Activated CD4-positive, alpha-beta memory T cell treated with anti-CD3 and anti-CD28 coated beads for 36 hours (primary cell): ENCODE measurements around the gene ENTPD8. TPM values are rescaled to one million over a fixed set of nuclear protein-coding genes. Genes with fewer than 3 reads are reported as not detected.
A peak's percentile ranks its signal among the peaks of the same experiment; 100 is the strongest.
"Not testable (repeated sequence)": the region's sequence is repeated elsewhere in the genome, so short reads cannot be mapped to it uniquely, and the experiment has no call there.

Source experiments
- CTCF ChIA-PET: fragments of 350-600 bp; sonication (Branson Sonifier 250); formaldehyde crosslinking; loops from one replicate; lab custom pipeline; 2021; ENCODE audit warnings: antibody characterized with exemption, inconsistent platforms; lab: Charles Lee
- POLR2A ChIA-PET: fragments of 350-600 bp; sonication (Branson Sonifier 250); formaldehyde crosslinking; loops from one replicate; lab custom pipeline; 2021; ENCODE audit warnings: antibody characterized with exemption; lab: Charles Lee
- DNase-seq: peaks from one replicate; pipeline ENCODE4 v3.0.0-alpha.2; 2020
- H3K27ac Mint-ChIP-seq: one replicate; pipeline ENCODE4 v1.8.0; 2021; ENCODE audit warnings: mixed read lengths
- H3K27me3 Mint-ChIP-seq: one replicate; pipeline ENCODE4 v1.8.0; 2021; ENCODE audit warnings: mixed read lengths
- H3K36me3 Mint-ChIP-seq: one replicate; pipeline ENCODE4 v1.8.0; 2021; ENCODE audit warnings: mixed read lengths
- H3K4me1 Mint-ChIP-seq: one replicate; pipeline ENCODE4 v1.8.0; 2021; ENCODE audit warnings: low read depth, mixed read lengths
- H3K4me3 Mint-ChIP-seq: one replicate; pipeline ENCODE4 v1.8.0; 2021; ENCODE audit warnings: mild to moderate bottlenecking, mixed read lengths
- H3K9me3 Mint-ChIP-seq: one replicate; pipeline ENCODE4 v1.8.0; 2021; ENCODE audit warnings: mixed read lengths
- intact Hi-C: fragments of 100-400 bp; cut with micrococcal nuclease; formaldehyde crosslinking; loops from one replicate; pipeline ENCODE4 v1.15.1; 2023
- total RNA-seq, 2 experiments: library from RNA; stranded (reverse); gene quantifications; one replicate each; pipeline ENCODE4 v1.2.3, GENCODE V29; 2021

Gene ENTPD8
- total RNA-seq, 2 experiments from 2014 or later = not detected

- Mint-ChIP-seq H3K27ac (no peak overlapping the region), H3K27me3 (no peaks in the 10 kb centered on the region), H3K4me3 (peak overlapping the region; percentile 41), H3K36me3 (peaks cover 5% of the 10 kb centered on the region), H3K4me1 (peaks cover 22% of the 10 kb centered on the region), H3K9me3 (no peaks in the 10 kb centered on the region)
- CTCF ChIA-PET = no interaction called here
- POLR2A ChIA-PET = interaction anchor here (1.2 kb wide), 1 partner anchor 32 kb away, joined by 4 read pairs; the partner anchor contains the start of genes EXD3 and NOXA1
- intact Hi-C loops = no loop called here
- no peak for DNase-seq
These were observed 13.6 kb upstream of the ENTPD8 start for GRCh38 chr9:137454597-137455358.

- H3K4me3 Mint-ChIP-seq = peak overlapping the region; percentile 41
- CTCF ChIA-PET = no interaction called here
- peaks cover 19% of the 10 kb centered on the region for H3K4me1 Mint-ChIP-seq
- no peaks in the 10 kb centered on the region for H3K27me3 Mint-ChIP-seq
- intact Hi-C loops = no loop called here
- peaks cover 7% of the 10 kb centered on the region for H3K36me3 Mint-ChIP-seq
- no peak overlapping the region for H3K27ac Mint-ChIP-seq
- DNase-seq = peak; percentile 58
- POLR2A ChIA-PET = interaction anchor here (1.2 kb wide), 1 partner anchor 31 kb away, joined by 4 read pairs; the partner anchor contains the start of genes EXD3 and NOXA1
- H3K9me3 Mint-ChIP-seq = no peaks in the 10 kb centered on the region
These were observed 13.0 kb upstream of the ENTPD8 start for GRCh38 chr9:137454145-137454596.

- Mint-ChIP-seq H3K27me3 (no peaks in the 10 kb centered on the region), H3K27ac (no peak overlapping the region), H3K4me3 (no peak overlapping the region), H3K9me3 (no peaks in the 10 kb centered on the region), H3K36me3 (peaks cover 7% of the 10 kb centered on the region), H3K4me1 (peaks cover 19% of the 10 kb centered on the region)
- intact Hi-C loops = no loop called here
- DNase-seq = peak; percentile 73
- POLR2A ChIA-PET = interaction anchor here (1.2 kb wide), 1 partner anchor 31 kb away, joined by 4 read pairs; the partner anchor contains the start of genes EXD3 and NOXA1
- CTCF ChIA-PET = interaction anchor here (1.2 kb wide), 1 partner anchor 31 kb away, joined by 5 read pairs; the partner anchor contains the start of genes EXD3 and NOXA1
These were observed 12.5 kb upstream of the ENTPD8 start for GRCh38 chr9:137453643-137454081.

GRCh38 chr9:137452761-137453642, 11.8 kb upstream of the ENTPD8 start:
- Mint-ChIP-seq H3K36me3 (peaks cover 7% of the 10 kb centered on the region), H3K4me3 (no peak overlapping the region), H3K27ac (no peak overlapping the region), H3K4me1 (peaks cover 19% of the 10 kb centered on the region), H3K9me3 (no peaks in the 10 kb centered on the region), H3K27me3 (no peaks in the 10 kb centered on the region)
- ChIA-PET POLR2A (interaction anchor here (0.6 kb wide), 1 partner anchor 168 kb away, joined by 4 read pairs; no protein-coding TSS in a partner anchor), CTCF (interaction anchor here (1.2 kb wide), 1 partner anchor 30 kb away, joined by 5 read pairs; the partner anchor contains the start of genes EXD3 and NOXA1)
- intact Hi-C loops = no loop called here
- DNase-seq = no peak

GRCh38 chr9:137452006-137452760, 11.0 kb upstream of the ENTPD8 start:
- no peak overlapping the region for H3K27ac Mint-ChIP-seq
- intact Hi-C loops = no loop called here
- ChIA-PET POLR2A (no interaction called here), CTCF (interaction anchor here (1.2 kb wide), 1 partner anchor 29 kb away, joined by 5 read pairs; the partner anchor contains the start of genes EXD3 and NOXA1)
- H3K36me3 Mint-ChIP-seq = peaks cover 7% of the 10 kb centered on the region
- no peaks in the 10 kb centered on the region for H3K9me3 Mint-ChIP-seq
- H3K27me3 Mint-ChIP-seq = no peaks in the 10 kb centered on the region
- H3K4me1 Mint-ChIP-seq = peaks cover 19% of the 10 kb centered on the region
- no peak overlapping the region for H3K4me3 Mint-ChIP-seq
- no peak for DNase-seq

- H3K4me3 Mint-ChIP-seq, H3K27ac Mint-ChIP-seq, intact Hi-C loops, H3K36me3 Mint-ChIP-seq, H3K9me3 Mint-ChIP-seq, H3K27me3 Mint-ChIP-seq, DNase-seq, POLR2A ChIA-PET, CTCF ChIA-PET: not testable (repeated sequence)
- H3K4me1 Mint-ChIP-seq = peaks cover 19% of the 10 kb centered on the region
These were observed 10.3 kb upstream of the ENTPD8 start for GRCh38 chr9:137451264-137452005.

- intact Hi-C loops, H3K9me3 Mint-ChIP-seq, H3K27ac Mint-ChIP-seq, CTCF ChIA-PET, H3K27me3 Mint-ChIP-seq, H3K36me3 Mint-ChIP-seq, DNase-seq, POLR2A ChIA-PET, H3K4me3 Mint-ChIP-seq: not testable (repeated sequence)
- peaks cover 17% of the 10 kb centered on the region for H3K4me1 Mint-ChIP-seq
These were observed 9.5 kb upstream of the ENTPD8 start for GRCh38 chr9:137450539-137451222.

- ChIA-PET CTCF (no interaction called here), POLR2A (interaction anchor here (0.5 kb wide), 1 partner anchor 11 kb away, joined by 3 read pairs; no protein-coding TSS in a partner anchor)
- H3K4me1 Mint-ChIP-seq = peaks cover 23% of the 10 kb centered on the region
- DNase-seq = peak; percentile 42
- H3K9me3 Mint-ChIP-seq = no peaks in the 10 kb centered on the region
- intact Hi-C loops = no loop called here
- H3K27ac Mint-ChIP-seq = no peak overlapping the region
- H3K27me3 Mint-ChIP-seq = no peaks in the 10 kb centered on the region
- H3K36me3 Mint-ChIP-seq = peaks cover 7% of the 10 kb centered on the region
- no peak overlapping the region for H3K4me3 Mint-ChIP-seq
These were observed 8.9 kb upstream of the ENTPD8 start for GRCh38 chr9:137449931-137450538.

- no peaks in the 10 kb centered on the region for H3K9me3 Mint-ChIP-seq
- ChIA-PET POLR2A (no interaction called here), CTCF (no interaction called here)
- peaks cover 6% of the 10 kb centered on the region for H3K36me3 Mint-ChIP-seq
- DNase-seq = no peak
- H3K4me3 Mint-ChIP-seq = no peak overlapping the region
- intact Hi-C loops = no loop called here
- peaks cover 18% of the 10 kb centered on the region for H3K4me1 Mint-ChIP-seq
- no peaks in the 10 kb centered on the region for H3K27me3 Mint-ChIP-seq
- H3K27ac Mint-ChIP-seq = no peak overlapping the region
These were observed 8.1 kb upstream of the ENTPD8 start for GRCh38 chr9:137449081-137449844.

GRCh38 chr9:137448602-137448962, 7.4 kb upstream of the ENTPD8 start:
- CTCF ChIA-PET = interaction anchor here (1.3 kb wide), 1 partner anchor 146 kb away, joined by 3 read pairs; the partner anchor contains the start of gene NRARP
- peaks cover 15% of the 10 kb centered on the region for H3K4me1 Mint-ChIP-seq
- no peaks in the 10 kb centered on the region for H3K27me3 Mint-ChIP-seq
- POLR2A ChIA-PET = no interaction called here
- peaks cover 5% of the 10 kb centered on the region for H3K36me3 Mint-ChIP-seq
- H3K9me3 Mint-ChIP-seq = no peaks in the 10 kb centered on the region
- intact Hi-C loops = no loop called here
- no peak overlapping the region for H3K27ac Mint-ChIP-seq
- no peak overlapping the region for H3K4me3 Mint-ChIP-seq
- DNase-seq = no peak
